ENCODE measurements around the gene KRTAP10-7.
"Not testable (repeated sequence)": the region's sequence is repeated elsewhere in the genome, so short reads cannot be mapped to it uniquely, and the experiment has no call there.

Gene KRTAP10-7

DNA sequence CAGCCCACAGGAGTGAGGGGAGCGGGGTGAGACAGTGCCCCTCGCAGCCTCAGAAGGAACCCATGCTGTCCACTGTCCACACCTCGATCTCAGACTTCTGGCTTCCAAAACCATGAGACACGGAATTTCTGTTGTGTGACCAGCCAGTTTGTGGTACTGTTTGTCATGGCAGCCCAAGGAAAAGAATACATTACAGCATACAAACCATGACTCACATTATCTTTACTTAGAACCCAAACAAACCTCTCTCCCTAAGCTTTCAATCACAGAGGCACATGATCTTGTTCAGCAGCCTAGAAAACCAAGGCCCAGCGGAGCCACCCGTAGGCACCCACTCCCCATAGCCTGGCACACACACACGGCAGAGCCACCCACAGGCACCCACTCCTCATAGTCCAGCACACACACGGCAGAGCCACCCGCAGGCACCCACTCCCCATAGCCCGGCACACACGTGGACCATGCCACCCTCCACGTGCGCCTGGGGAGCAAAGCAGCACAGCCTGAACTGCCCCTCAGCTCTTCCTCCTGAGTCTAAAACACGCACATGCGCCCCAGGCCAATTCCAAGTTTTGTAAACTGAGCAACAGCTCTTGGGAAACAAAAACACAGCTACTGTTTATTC, 27.3 kb upstream of the KRTAP10-7 start:
- Histone ChIP-seq H3K27me3 (ENCODE audit: control insufficient read depth, insufficient read depth, low read length) (no peaks in the 10 kb centered on the region), H3K4me1 (ENCODE audit: control insufficient read depth, insufficient read depth, low read length) (no peaks in the 10 kb centered on the region), H3K4me3 (ENCODE audit: low read depth, low read length) (no peak overlapping the region), H3K9ac (ENCODE audit: low read depth, low read length) (no peak overlapping the region), H3K9me3 (ENCODE audit: control insufficient read depth, insufficient read depth, low read length) (peaks cover 3% of the 10 kb centered on the region; the same call in 1 of the 2 replicates), H3K27ac (ENCODE audit: low read depth, low read length) (no peak overlapping the region), H3K36me3 (ENCODE audit: control insufficient read depth, insufficient read depth, low read length) (no peaks in the 10 kb centered on the region)

- H3K4me1 ChIP-seq (ENCODE audit: control insufficient read depth, insufficient read depth, low read length); H3K9me3 ChIP-seq (ENCODE audit: control insufficient read depth, insufficient read depth, low read length); H3K9ac ChIP-seq (ENCODE audit: low read depth, low read length): not testable (repeated sequence)
These were observed 26.6 kb upstream of the KRTAP10-7 start, which contains the start of gene KRTAP10-4 for GRCh38 chr21:44573630-44574456. KRTAP10-4 (plus strand) TSS chr21:44573729; CDS start chr21:44573759, 30 bp downstream.

DNA sequence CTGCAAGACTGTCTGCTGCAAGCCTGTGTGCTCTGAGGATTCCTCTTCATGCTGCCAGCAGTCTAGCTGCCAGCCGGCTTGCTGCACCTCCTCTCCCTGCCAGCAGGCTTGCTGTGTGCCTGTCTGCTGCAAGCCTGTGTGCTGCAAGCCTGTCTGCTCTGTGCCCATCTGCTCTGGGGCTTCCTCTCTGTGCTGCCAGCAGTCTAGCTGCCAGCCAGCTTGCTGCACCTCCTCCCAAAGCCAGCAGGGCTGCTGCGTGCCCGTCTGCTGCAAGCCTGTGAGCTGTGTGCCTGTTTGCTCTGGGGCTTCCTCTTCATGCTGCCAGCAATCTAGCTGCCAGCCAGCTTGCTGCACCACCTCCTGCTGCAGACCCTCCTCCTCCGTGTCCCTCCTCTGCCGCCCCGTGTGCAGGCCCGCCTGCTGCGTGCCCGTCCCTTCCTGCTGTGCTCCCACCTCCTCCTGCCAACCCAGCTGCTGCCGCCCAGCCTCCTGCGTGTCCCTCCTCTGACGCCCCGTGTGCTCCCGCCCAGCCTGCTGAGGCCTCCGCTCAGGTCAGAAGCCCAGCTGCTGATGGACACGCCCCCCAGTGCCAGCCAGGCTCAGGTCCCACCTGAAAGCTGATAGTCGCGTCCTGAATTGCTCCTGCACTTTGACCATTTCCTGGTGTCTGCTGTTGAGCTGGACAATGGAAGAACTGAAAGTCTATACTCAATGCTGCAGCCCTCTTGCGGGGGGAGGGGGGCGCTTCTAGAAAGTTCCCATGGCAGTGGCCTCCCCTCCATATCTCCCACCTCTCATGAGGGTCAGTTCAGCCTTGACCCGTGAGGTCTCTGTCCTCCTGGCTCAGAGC, 25.7 kb upstream of the KRTAP10-7 start:
- no peaks in the 10 kb centered on the region for H3K4me1 ChIP-seq (ENCODE audit: control insufficient read depth, insufficient read depth, low read length)
- H3K27ac ChIP-seq (ENCODE audit: low read depth, low read length), result no peak overlapping the region
- H3K36me3 ChIP-seq (ENCODE audit: control insufficient read depth, insufficient read depth, low read length), result no peaks in the 10 kb centered on the region
- no peak overlapping the region for H3K4me3 ChIP-seq (ENCODE audit: low read depth, low read length)
- H3K27me3 ChIP-seq (ENCODE audit: control insufficient read depth, insufficient read depth, low read length), result no peaks in the 10 kb centered on the region
- peaks cover 3% of the 10 kb centered on the region; the same call in 1 of the 2 replicates for H3K9me3 ChIP-seq (ENCODE audit: control insufficient read depth, insufficient read depth, low read length)
- H3K9ac ChIP-seq (ENCODE audit: low read depth, low read length), result no peak overlapping the region

More at GRCh38 chr21:44573630-44574456, 26.6 kb upstream of the KRTAP10-7 start, which contains the start of gene KRTAP10-4:
- H3K27me3 ChIP-seq (ENCODE audit: control insufficient read depth, insufficient read depth, low read length); H3K27ac ChIP-seq (ENCODE audit: low read depth, low read length); H3K4me3 ChIP-seq (ENCODE audit: low read depth, low read length); H3K36me3 ChIP-seq (ENCODE audit: control insufficient read depth, insufficient read depth, low read length): not testable (repeated sequence)

GRCh38 chr21:44575307-44576024, 24.9 kb upstream of the KRTAP10-7 start:
- Histone ChIP-seq H3K9ac (ENCODE audit: low read depth, low read length) (no peak overlapping the region), H3K4me1 (ENCODE audit: control insufficient read depth, insufficient read depth, low read length) (no peaks in the 10 kb centered on the region), H3K4me3 (ENCODE audit: low read depth, low read length) (no peak overlapping the region), H3K27ac (ENCODE audit: low read depth, low read length) (no peak overlapping the region), H3K36me3 (ENCODE audit: control insufficient read depth, insufficient read depth, low read length) (no peaks in the 10 kb centered on the region), H3K9me3 (ENCODE audit: control insufficient read depth, insufficient read depth, low read length) (peaks cover 3% of the 10 kb centered on the region; the same call in 1 of the 2 replicates), H3K27me3 (ENCODE audit: control insufficient read depth, insufficient read depth, low read length) (no peaks in the 10 kb centered on the region)

DNA sequence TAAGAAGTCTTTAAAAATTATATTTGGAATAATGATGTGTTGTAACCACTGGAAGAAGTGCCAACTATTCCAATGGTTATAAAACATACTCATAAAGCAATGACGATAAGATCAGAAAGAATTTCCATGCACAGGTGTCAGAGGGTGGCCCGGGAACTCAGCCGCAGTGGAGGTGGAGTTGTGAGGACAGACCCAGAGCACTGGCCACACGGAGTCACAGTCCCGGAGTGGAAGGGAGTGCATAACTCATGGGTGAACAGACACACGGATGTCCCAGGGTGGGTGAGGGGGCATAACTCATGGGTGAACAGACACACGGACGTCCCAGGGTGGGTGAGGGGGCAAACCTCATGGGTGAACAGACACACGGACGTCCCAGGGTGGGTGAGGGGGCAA, 24.4 kb upstream of the KRTAP10-7 start:
- H3K9ac ChIP-seq (ENCODE audit: low read depth, low read length), result no peak overlapping the region
- no peaks in the 10 kb centered on the region for H3K4me1 ChIP-seq (ENCODE audit: control insufficient read depth, insufficient read depth, low read length)
- H3K27ac ChIP-seq (ENCODE audit: low read depth, low read length), result no peak overlapping the region
- no peaks in the 10 kb centered on the region for H3K27me3 ChIP-seq (ENCODE audit: control insufficient read depth, insufficient read depth, low read length)
- H3K36me3 ChIP-seq (ENCODE audit: control insufficient read depth, insufficient read depth, low read length), result no peaks in the 10 kb centered on the region
- H3K4me3 ChIP-seq (ENCODE audit: low read depth, low read length), result no peak overlapping the region
- peaks cover 3% of the 10 kb centered on the region; the same call in 1 of the 2 replicates for H3K9me3 ChIP-seq (ENCODE audit: control insufficient read depth, insufficient read depth, low read length)

- H3K27ac ChIP-seq (ENCODE audit: low read depth, low read length), result no peak overlapping the region
- H3K9ac ChIP-seq (ENCODE audit: low read depth, low read length), result no peak overlapping the region
- H3K4me3 ChIP-seq (ENCODE audit: low read depth, low read length), result no peak overlapping the region
- H3K36me3 ChIP-seq (ENCODE audit: control insufficient read depth, insufficient read depth, low read length), result no peaks in the 10 kb centered on the region
- peaks cover 3% of the 10 kb centered on the region; the same call in 1 of the 2 replicates for H3K9me3 ChIP-seq (ENCODE audit: control insufficient read depth, insufficient read depth, low read length)
- H3K27me3 ChIP-seq (ENCODE audit: control insufficient read depth, insufficient read depth, low read length), result no peaks in the 10 kb centered on the region
- no peaks in the 10 kb centered on the region for H3K4me1 ChIP-seq (ENCODE audit: control insufficient read depth, insufficient read depth, low read length)
These were observed 21.9 kb upstream of the KRTAP10-7 start for GRCh38 chr21:44578371-44579055.

DNA sequence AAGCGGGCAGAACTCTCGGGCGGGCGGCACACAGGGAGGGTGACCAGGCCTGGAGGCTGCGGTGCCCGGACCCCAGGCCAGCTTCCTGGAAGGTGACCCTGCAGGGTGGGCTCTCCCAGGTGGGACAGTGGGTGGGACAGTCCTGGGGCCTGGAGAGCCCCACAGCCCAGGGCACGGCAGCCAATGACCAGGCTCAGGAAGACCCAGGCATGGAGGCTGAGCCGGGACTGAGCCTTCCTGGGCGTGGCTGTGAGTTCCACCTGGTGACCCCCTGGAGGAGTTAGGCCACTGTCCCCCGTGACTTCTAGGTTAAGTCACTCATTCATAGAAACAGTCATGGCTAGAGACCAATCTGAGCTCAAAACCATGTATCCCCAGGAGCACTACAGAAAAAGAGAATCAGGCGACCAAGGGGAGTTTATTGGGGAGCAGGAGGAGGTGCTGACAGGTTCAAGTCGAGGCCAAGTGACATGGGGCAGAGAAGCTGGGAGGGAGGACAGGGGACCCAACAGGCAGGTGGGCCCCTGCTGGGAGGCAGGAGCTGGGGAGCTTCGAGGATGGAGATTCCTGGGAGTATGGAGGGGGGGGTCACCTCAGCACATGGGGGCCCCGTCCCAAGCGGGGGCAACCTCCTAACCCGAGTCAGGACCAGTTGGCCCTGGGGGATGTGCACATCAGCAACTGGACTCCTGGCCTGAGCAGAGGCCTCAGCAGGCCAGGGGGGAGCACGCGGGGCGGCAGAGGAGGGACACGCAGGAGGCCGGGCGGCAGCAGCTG, 21.2 kb upstream of the KRTAP10-7 start:
- Histone ChIP-seq H3K9ac (ENCODE audit: low read depth, low read length) (no peak overlapping the region), H3K9me3 (ENCODE audit: control insufficient read depth, insufficient read depth, low read length) (peaks cover 3% of the 10 kb centered on the region; the same call in 1 of the 2 replicates), H3K27ac (ENCODE audit: low read depth, low read length) (no peak overlapping the region), H3K4me3 (ENCODE audit: low read depth, low read length) (no peak overlapping the region), H3K27me3 (ENCODE audit: control insufficient read depth, insufficient read depth, low read length) (no peaks in the 10 kb centered on the region), H3K36me3 (ENCODE audit: control insufficient read depth, insufficient read depth, low read length) (no peaks in the 10 kb centered on the region), H3K4me1 (ENCODE audit: control insufficient read depth, insufficient read depth, low read length) (no peaks in the 10 kb centered on the region)

DNA sequence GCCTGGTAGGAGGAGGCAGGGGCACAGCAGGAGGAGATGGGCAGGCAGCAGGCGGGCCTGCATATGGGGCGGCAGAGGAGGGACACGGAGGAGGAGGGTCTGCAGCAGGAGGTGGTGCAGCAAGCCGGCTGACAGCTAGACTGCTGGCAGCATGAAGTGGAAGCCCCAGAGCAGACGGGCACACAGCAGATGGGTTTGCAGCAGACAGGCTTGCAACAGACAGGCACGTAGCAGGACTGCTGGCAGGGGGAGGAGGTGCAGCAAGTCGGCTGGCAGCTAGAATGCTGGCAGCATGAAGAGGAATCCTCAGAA, 20.6 kb upstream of the KRTAP10-7 start:
- Histone ChIP-seq H3K4me3 (ENCODE audit: low read depth, low read length) (no peak overlapping the region), H3K27ac (ENCODE audit: low read depth, low read length) (no peak overlapping the region), H3K9me3 (ENCODE audit: control insufficient read depth, insufficient read depth, low read length) (peaks cover 3% of the 10 kb centered on the region; the same call in 1 of the 2 replicates), H3K9ac (ENCODE audit: low read depth, low read length) (no peak overlapping the region), H3K4me1 (ENCODE audit: control insufficient read depth, insufficient read depth, low read length) (no peaks in the 10 kb centered on the region), H3K27me3 (ENCODE audit: control insufficient read depth, insufficient read depth, low read length) (no peaks in the 10 kb centered on the region), H3K36me3 (ENCODE audit: control insufficient read depth, insufficient read depth, low read length) (no peaks in the 10 kb centered on the region)

DNA sequence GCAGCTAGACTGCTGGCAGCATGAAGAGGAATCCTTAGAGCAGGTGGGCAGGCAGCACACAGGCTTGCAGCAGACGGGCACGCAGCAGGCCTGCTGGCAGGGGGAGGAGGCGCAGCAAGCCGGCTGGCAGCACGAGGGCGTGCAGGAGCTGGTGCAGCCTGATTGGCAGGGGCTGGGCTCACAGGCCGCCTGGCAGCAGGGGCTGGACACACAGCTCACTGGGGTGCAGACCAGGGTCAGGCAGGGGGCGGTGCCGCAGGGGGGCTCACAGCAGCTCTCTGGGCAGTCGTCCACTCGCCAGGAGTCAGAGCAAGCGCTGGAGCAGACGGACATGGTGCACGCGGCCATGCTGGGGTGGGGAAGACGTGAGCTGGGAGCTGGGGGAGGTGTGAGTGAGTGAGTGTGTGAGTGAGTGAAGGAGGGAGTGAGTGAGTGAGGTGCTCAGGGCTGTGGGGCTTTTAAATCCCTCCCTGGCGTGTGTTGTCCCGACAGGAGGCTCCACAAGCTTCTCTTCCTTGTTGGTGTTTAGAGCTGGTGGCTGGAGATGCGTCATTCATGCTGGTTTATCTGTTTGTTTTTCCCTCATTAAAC, 20.1 kb upstream of the KRTAP10-7 start, which contains the start of gene KRTAP10-5:
TSS of gene KRTAP10-5 (minus strand) at position 374 of the 591 bp plus-strand sequence. CDS start at position 348, 26 bp downstream.
- H3K9me3 ChIP-seq (ENCODE audit: control insufficient read depth, insufficient read depth, low read length); H3K4me1 ChIP-seq (ENCODE audit: control insufficient read depth, insufficient read depth, low read length); H3K4me3 ChIP-seq (ENCODE audit: low read depth, low read length); H3K27me3 ChIP-seq (ENCODE audit: control insufficient read depth, insufficient read depth, low read length); H3K27ac ChIP-seq (ENCODE audit: low read depth, low read length); H3K9ac ChIP-seq (ENCODE audit: low read depth, low read length); H3K36me3 ChIP-seq (ENCODE audit: control insufficient read depth, insufficient read depth, low read length): not testable (repeated sequence)

Measured in HUES48 (cell line).